Measurements from ENCODE around the gene MAPKAP1.

Gene MAPKAP1

GRCh38 chr9:125594223-125594610, 112.8 kb downstream of the MAPKAP1 start:
- Histone ChIP-seq H3K9me3 (ENCODE audit: control insufficient read depth in 1 of 2, low read length in 2 of 2) (no peaks in the 10 kb centered on the region), H3K36me3 (ENCODE audit: control insufficient read depth in 1 of 2, insufficient read depth in 2 of 2, low read length in 2 of 2) (no peaks in the 10 kb centered on the region), H3K27me3 (ENCODE audit: control insufficient read depth in 1 of 2, insufficient read depth in 2 of 2, low read length in 2 of 2) (no peaks in the 10 kb centered on the region), H3K4me3 (ENCODE audit: low read depth in 1 of 2, low read length in 2 of 2) (no peak overlapping the region), H3K9ac (ENCODE audit: low read depth in 1 of 2, low read length in 2 of 2) (no peak overlapping the region), H3K27ac (ENCODE audit: low read depth, low read length) (no peak overlapping the region), H3K4me1 (ENCODE audit: control insufficient read depth in 1 of 2, insufficient read depth in 2 of 2, low read length in 2 of 2) (peaks cover 8 to 12% of the 10 kb centered on the region in 2 donors)

DNA sequence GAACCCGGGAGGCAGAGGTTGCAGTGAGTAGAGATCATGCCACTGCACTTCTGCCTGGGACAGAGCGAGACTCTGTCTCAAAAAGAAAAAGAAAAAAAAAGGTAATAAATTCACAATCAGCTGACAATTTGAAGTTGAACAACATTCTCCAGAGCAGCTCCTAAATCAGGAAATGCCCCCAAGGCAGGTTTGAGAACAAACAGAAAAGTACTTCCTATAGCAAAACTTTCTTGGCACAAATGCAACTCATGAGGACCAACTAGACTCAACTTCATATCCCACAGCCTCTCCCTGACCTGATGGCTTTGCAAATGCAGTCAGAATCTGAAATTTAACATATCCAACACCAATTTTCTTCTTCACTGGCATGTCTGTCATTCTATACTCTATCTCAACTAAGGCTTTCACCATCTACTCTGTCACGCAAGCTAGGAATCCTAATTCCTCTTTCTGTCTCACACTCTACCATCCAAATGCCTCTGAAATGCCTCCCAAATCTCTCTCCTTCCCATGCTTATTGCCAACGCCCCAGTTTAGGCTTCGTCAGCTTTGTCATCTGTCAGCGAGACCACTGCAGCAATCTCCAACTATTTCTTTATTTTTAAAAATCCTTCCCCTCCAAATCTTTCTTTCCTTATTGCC, 113.3 kb downstream of the MAPKAP1 start:
- H3K9ac ChIP-seq (ENCODE audit: low read depth in 1 of 2, low read length in 2 of 2): no peak overlapping the region
- H3K9me3 ChIP-seq (ENCODE audit: control insufficient read depth in 1 of 2, low read length in 2 of 2): no peaks in the 10 kb centered on the region
- no peaks in the 10 kb centered on the region for H3K27me3 ChIP-seq (ENCODE audit: control insufficient read depth in 1 of 2, insufficient read depth in 2 of 2, low read length in 2 of 2)
- H3K4me3 ChIP-seq (ENCODE audit: low read depth in 1 of 2, low read length in 2 of 2): no peak overlapping the region
- no peak overlapping the region for H3K27ac ChIP-seq (ENCODE audit: low read depth, low read length)
- H3K4me1 ChIP-seq (ENCODE audit: control insufficient read depth in 1 of 2, insufficient read depth in 2 of 2, low read length in 2 of 2): peaks cover 8 to 12% of the 10 kb centered on the region in 2 donors
- no peaks in the 10 kb centered on the region for H3K36me3 ChIP-seq (ENCODE audit: control insufficient read depth in 1 of 2, insufficient read depth in 2 of 2, low read length in 2 of 2)

- H3K36me3 ChIP-seq (ENCODE audit: control insufficient read depth in 1 of 2, insufficient read depth in 2 of 2, low read length in 2 of 2): no peaks in the 10 kb centered on the region
These were observed 115.1 kb downstream of the MAPKAP1 start for GRCh38 chr9:125591888-125592287.

GRCh38 chr9:125591245-125591644, 115.8 kb downstream of the MAPKAP1 start:
- no peaks in the 10 kb centered on the region for H3K9me3 ChIP-seq (ENCODE audit: control insufficient read depth in 1 of 2, low read length in 2 of 2)
- no peaks in the 10 kb centered on the region for H3K27me3 ChIP-seq (ENCODE audit: control insufficient read depth in 1 of 2, insufficient read depth in 2 of 2, low read length in 2 of 2)
- no peaks in the 10 kb centered on the region for H3K36me3 ChIP-seq (ENCODE audit: control insufficient read depth in 1 of 2, insufficient read depth in 2 of 2, low read length in 2 of 2)
- H3K4me1 ChIP-seq (ENCODE audit: control insufficient read depth in 1 of 2, insufficient read depth in 2 of 2, low read length in 2 of 2): peaks cover 12% of the 10 kb centered on the region in 2 donors
- H3K27ac ChIP-seq (ENCODE audit: low read depth, low read length): no peak overlapping the region
- no peak overlapping the region for H3K9ac ChIP-seq (ENCODE audit: low read depth in 1 of 2, low read length in 2 of 2)
- no peak overlapping the region for H3K4me3 ChIP-seq (ENCODE audit: low read depth in 1 of 2, low read length in 2 of 2)

More at GRCh38 chr9:125591888-125592287, 115.1 kb downstream of the MAPKAP1 start:
- no peak overlapping the region for H3K27ac ChIP-seq (ENCODE audit: low read depth, low read length)
- H3K9ac ChIP-seq (ENCODE audit: low read depth in 1 of 2, low read length in 2 of 2): no peak overlapping the region
- H3K4me1 ChIP-seq (ENCODE audit: control insufficient read depth in 1 of 2, insufficient read depth in 2 of 2, low read length in 2 of 2): peaks cover 8 to 12% of the 10 kb centered on the region in 2 donors
- H3K4me3 ChIP-seq (ENCODE audit: low read depth in 1 of 2, low read length in 2 of 2): no peak overlapping the region
- H3K27me3 ChIP-seq (ENCODE audit: control insufficient read depth in 1 of 2, insufficient read depth in 2 of 2, low read length in 2 of 2): no peaks in the 10 kb centered on the region
- no peaks in the 10 kb centered on the region for H3K9me3 ChIP-seq (ENCODE audit: control insufficient read depth in 1 of 2, low read length in 2 of 2)

DNA sequence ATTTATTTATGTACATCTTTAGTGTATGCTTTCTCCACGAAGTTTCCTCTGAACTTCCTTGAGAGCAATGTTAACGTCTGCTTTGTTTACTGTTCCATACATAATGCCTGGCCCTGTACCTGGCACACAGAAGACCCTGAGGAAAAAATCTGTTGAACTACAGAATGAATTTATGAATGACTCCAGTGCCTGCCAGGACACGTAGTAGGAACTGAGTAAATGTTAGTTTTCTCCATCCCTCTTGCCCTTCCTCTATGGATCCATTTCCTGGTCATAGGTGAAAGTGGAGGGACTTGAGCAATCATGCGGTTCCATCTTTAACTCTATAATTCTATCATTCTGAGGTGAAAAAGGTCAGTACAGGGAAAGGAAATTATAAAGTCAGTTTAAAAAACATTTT, 117.7 kb downstream of the MAPKAP1 start:
- H3K27ac ChIP-seq (ENCODE audit: low read depth, low read length): no peak overlapping the region
- no peak overlapping the region for H3K9ac ChIP-seq (ENCODE audit: low read depth in 1 of 2, low read length in 2 of 2)

DNA sequence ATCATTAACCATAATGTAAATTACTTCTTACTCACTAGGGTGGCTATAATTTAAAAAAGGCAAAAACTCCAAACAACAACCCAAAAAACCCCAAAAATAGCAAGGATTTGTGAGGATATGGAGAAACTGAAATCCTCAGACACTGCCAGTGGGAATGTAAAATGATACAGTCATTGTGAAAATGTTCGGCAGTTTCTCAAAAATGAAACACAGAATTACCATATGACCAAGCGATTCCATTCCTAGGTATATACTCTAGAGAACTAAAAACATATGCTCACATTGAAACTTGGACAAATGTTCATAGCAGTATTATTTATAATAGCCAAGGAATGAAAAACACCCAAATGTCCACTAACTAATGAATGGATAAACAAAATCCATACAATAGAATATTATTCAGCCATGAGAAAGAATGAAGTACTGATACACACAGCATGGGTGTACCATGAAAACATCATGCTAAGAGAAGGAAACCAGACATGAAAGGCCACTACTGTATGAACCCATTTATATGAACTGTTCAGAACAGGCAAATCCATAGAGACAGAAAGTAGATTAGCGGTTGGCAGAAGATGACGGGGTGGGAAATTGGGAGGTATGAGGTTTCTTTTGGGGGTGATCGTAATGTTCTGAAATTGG, 119.1 kb downstream of the MAPKAP1 start:
- H3K27ac ChIP-seq (ENCODE audit: low read depth, low read length): no peak overlapping the region
- peaks cover 0 to 8% of the 10 kb centered on the region in 2 donors for H3K4me1 ChIP-seq (ENCODE audit: control insufficient read depth in 1 of 2, insufficient read depth in 2 of 2, low read length in 2 of 2)
- H3K4me3 ChIP-seq (ENCODE audit: low read depth in 1 of 2, low read length in 2 of 2): no peak overlapping the region
- H3K36me3 ChIP-seq (ENCODE audit: control insufficient read depth in 1 of 2, insufficient read depth in 2 of 2, low read length in 2 of 2): peaks cover 0 to 8% of the 10 kb centered on the region in 2 donors
- no peaks in the 10 kb centered on the region for H3K27me3 ChIP-seq (ENCODE audit: control insufficient read depth in 1 of 2, insufficient read depth in 2 of 2, low read length in 2 of 2)
- H3K9ac ChIP-seq (ENCODE audit: low read depth in 1 of 2, low read length in 2 of 2): no peak overlapping the region
- H3K9me3 ChIP-seq (ENCODE audit: control insufficient read depth in 1 of 2, low read length in 2 of 2): no peaks in the 10 kb centered on the region

More for the DNA sequence above, 117.7 kb downstream of the MAPKAP1 start:
- Histone ChIP-seq H3K9me3 (ENCODE audit: control insufficient read depth in 1 of 2, low read length in 2 of 2) (no peaks in the 10 kb centered on the region), H3K27me3 (ENCODE audit: control insufficient read depth in 1 of 2, insufficient read depth in 2 of 2, low read length in 2 of 2) (no peaks in the 10 kb centered on the region), H3K4me3 (ENCODE audit: low read depth in 1 of 2, low read length in 2 of 2) (no peak overlapping the region), H3K36me3 (ENCODE audit: control insufficient read depth in 1 of 2, insufficient read depth in 2 of 2, low read length in 2 of 2) (peaks cover 0 to 8% of the 10 kb centered on the region in 2 donors), H3K4me1 (ENCODE audit: control insufficient read depth in 1 of 2, insufficient read depth in 2 of 2, low read length in 2 of 2) (peaks cover 7 to 15% of the 10 kb centered on the region in 2 donors)

- no peaks in the 10 kb centered on the region for H3K27me3 ChIP-seq (ENCODE audit: control insufficient read depth in 1 of 2, insufficient read depth in 2 of 2, low read length in 2 of 2)
- H3K4me1 ChIP-seq (ENCODE audit: control insufficient read depth in 1 of 2, insufficient read depth in 2 of 2, low read length in 2 of 2): peaks cover 0 to 8% of the 10 kb centered on the region in 2 donors
- no peak overlapping the region for H3K9ac ChIP-seq (ENCODE audit: low read depth in 1 of 2, low read length in 2 of 2)
- peaks cover 0 to 10% of the 10 kb centered on the region in 2 donors for H3K36me3 ChIP-seq (ENCODE audit: control insufficient read depth in 1 of 2, insufficient read depth in 2 of 2, low read length in 2 of 2)
- no peak overlapping the region for H3K27ac ChIP-seq (ENCODE audit: low read depth, low read length)
- no peak overlapping the region for H3K4me3 ChIP-seq (ENCODE audit: low read depth in 1 of 2, low read length in 2 of 2)
- no peaks in the 10 kb centered on the region for H3K9me3 ChIP-seq (ENCODE audit: control insufficient read depth in 1 of 2, low read length in 2 of 2)
These were observed 120.9 kb downstream of the MAPKAP1 start for GRCh38 chr9:125586172-125586511.

GRCh38 chr9:125585503-125586171, 121.4 kb downstream of the MAPKAP1 start:
- Histone ChIP-seq H3K9ac (ENCODE audit: low read depth in 1 of 2, low read length in 2 of 2) (no peak overlapping the region), H3K36me3 (ENCODE audit: control insufficient read depth in 1 of 2, insufficient read depth in 2 of 2, low read length in 2 of 2) (peaks cover 0 to 13% of the 10 kb centered on the region in 2 donors), H3K4me3 (ENCODE audit: low read depth in 1 of 2, low read length in 2 of 2) (no peak overlapping the region), H3K27ac (ENCODE audit: low read depth, low read length) (no peak overlapping the region), H3K4me1 (ENCODE audit: control insufficient read depth in 1 of 2, insufficient read depth in 2 of 2, low read length in 2 of 2) (peaks cover 0 to 8% of the 10 kb centered on the region in 2 donors), H3K27me3 (ENCODE audit: control insufficient read depth in 1 of 2, insufficient read depth in 2 of 2, low read length in 2 of 2) (no peaks in the 10 kb centered on the region), H3K9me3 (ENCODE audit: control insufficient read depth in 1 of 2, low read length in 2 of 2) (no peaks in the 10 kb centered on the region)

DNA sequence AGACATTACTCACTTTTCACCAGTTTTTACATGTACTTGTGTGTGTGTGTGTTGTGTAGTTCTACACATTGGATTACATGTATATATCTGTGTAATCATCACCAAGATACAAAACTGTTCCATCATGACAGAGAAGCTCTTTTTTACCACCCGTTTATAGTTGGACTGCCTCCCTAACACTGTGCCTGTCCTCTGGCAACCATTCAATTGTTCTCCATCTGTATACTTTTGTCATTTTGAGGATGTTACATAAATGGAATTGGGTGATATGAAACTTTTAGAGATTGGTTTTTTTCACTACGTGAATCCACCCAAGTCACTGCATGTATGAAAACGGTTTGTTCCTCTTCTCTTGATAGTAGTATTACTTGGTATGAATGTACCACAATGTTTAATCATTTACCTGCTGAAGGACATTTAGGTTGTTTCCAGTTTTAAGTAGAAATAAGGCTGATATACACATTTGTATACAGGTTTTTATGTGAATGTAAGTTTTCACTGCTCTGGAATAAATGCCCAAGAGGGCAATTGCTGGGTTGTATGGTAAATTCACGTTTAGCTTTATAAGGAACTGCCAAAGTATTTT, 126.2 kb downstream of the MAPKAP1 start:
- Histone ChIP-seq H3K36me3 (ENCODE audit: control insufficient read depth in 1 of 2, insufficient read depth in 2 of 2, low read length in 2 of 2) (peaks cover 0 to 13% of the 10 kb centered on the region in 2 donors), H3K4me1 (ENCODE audit: control insufficient read depth in 1 of 2, insufficient read depth in 2 of 2, low read length in 2 of 2) (peaks cover 0 to under 1% of the 10 kb centered on the region in 2 donors), H3K27me3 (ENCODE audit: control insufficient read depth in 1 of 2, insufficient read depth in 2 of 2, low read length in 2 of 2) (no peaks in the 10 kb centered on the region), H3K9me3 (ENCODE audit: control insufficient read depth in 1 of 2, low read length in 2 of 2) (peaks cover 0 to 2% of the 10 kb centered on the region in 2 donors), H3K27ac (ENCODE audit: low read depth, low read length) (no peak overlapping the region), H3K4me3 (ENCODE audit: low read depth in 1 of 2, low read length in 2 of 2) (no peak overlapping the region), H3K9ac (ENCODE audit: low read depth in 1 of 2, low read length in 2 of 2) (no peak overlapping the region)

Data from duodenal mucosa (tissue), 2 donors.